Cardiac atrium fibroblast (primary cell): Measurements from ENCODE around the gene BPNT1. TPM values are rescaled to one million over a fixed set of nuclear protein-coding genes. Genes with fewer than 3 reads are reported as not detected.

Experiments
- total RNA-seq: library from RNA; depleted of rRNA; stranded (reverse); fragments of >200 nt; gene quantifications from 2 replicates; pipeline ENCODE4 v1.2.3, GENCODE V29; 2015

The BPNT1 gene, protein sequence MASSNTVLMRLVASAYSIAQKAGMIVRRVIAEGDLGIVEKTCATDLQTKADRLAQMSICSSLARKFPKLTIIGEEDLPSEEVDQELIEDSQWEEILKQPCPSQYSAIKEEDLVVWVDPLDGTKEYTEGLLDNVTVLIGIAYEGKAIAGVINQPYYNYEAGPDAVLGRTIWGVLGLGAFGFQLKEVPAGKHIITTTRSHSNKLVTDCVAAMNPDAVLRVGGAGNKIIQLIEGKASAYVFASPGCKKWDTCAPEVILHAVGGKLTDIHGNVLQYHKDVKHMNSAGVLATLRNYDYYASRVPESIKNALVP
- 22.6 and 25.4 TPM in 2 replicates for total RNA-seq

GRCh38 chr1:220089650-220090556 lies at the start of gene BPNT1:
BPNT1 (minus strand) TSS chr1:220089788; CDS start chr1:220079846, 9,942 bp downstream.

DNA sequence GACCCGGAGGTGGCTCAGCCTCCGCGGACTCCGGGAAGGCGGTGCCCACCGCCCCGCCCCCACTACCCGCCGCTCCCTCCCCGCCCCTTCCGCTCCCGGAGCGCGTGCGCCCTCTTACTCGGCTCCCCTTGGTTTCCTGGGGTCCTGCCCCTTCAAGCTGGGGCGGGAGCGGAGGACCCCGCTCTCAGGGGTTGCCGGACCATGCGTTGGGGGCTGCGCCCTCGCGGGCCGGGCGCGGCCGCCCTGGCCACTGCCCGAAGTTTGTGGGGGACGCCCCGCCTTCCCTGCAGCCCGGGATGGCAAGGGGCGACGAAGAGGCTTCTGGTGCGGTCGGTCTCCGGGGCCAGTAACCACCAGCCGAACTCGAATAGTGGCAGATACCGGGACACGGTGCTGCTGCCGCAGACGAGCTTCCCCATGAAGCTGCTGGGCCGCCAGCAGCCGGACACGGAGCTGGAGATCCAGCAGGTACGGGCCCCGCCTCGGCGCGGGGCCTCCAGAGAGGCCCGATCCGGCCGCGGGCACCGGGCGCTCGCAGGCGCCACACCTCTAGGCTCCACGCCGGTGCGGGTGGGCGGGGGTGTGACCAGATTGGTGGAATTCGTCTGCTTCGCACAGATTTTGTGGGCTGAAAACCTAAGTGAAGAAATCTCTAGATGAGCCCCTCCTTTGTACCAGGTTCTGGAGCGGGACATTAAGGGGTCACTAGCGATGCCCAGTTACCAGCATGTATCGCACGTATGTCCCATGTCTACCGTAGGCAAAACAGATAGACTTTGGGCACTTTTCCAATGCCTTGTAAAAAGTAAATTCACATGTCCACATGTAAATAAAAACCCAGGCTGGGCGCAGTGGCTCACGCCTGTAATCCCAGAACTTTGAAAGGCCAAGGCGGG lies 4.7 kb upstream of the BPNT1 start, which contains the start of gene IARS2:
Gene IARS2, plus strand, starts transcription at position 117 of the 896 bp plus-strand sequence. Its CDS starts 85 bp downstream, at position 202.

GRCh38 chr1:220046052-220046930 lies 43.3 kb downstream of the BPNT1 start, which contains the start of gene EPRS1:
EPRS1 (minus strand) TSS chr1:220046505; CDS start chr1:220046388, 117 bp downstream.

Other genes with a start within 250 kb of the BPNT1 start
- not detected in 2 replicates for gene SLC30A10, start 161.2 kb downstream of the BPNT1 start, total RNA-seq
- gene EPRS1, start 43.3 kb downstream of the BPNT1 start, total RNA-seq: 84.8 and 87.0 TPM in 2 replicates
- 67.0 and 71.6 TPM in 2 replicates for gene IARS2, start 4.3 kb upstream of the BPNT1 start, total RNA-seq
- gene RAB3GAP2, start 182.7 kb upstream of the BPNT1 start, total RNA-seq: 13.7 and 41.8 TPM in 2 replicates